Measurements from ENCODE around the gene ABCC6.
"Not testable (repeated sequence)": the region's sequence is repeated elsewhere in the genome, so short reads cannot be mapped to it uniquely, and the experiment has no call there.

DNA sequence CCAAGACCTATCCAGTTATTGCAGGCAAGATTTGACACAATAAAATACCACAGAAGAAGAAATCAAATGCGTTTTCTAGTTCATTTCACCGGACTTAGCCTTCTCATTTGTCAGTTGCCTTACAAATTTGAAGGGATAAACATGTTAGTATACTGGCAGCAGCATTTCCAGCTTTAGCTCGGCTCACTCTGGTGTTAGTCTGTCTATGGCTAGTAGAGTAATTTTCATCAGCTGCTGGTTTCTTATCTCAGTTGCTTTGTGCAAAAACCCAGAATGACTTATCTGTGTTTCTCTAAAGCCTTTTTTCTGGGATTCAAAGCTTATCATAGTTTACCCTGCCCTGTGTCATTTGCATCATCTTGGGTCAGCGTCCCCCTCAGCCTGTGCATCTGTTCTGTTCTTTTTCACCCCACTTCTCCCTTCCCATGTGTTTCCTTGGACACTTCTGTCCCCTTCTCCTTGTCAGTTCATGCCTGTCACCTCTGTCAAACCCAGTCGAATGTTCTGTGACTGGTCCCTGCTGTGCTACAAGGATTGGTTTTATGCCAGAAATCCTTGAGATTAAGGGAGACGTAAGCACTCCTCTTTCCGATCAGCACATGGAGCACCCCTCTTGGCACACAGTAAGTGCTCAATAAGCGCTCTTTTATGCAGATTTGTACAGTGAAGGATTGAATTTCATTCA is 23.4 kb upstream of the ABCC6 start:
- not testable (repeated sequence) for TF ChIP-seq POLR2A, EP300 (IDR thresholded peaks at IDR 0.05)
- TF ChIP-seq, protein P1, sequence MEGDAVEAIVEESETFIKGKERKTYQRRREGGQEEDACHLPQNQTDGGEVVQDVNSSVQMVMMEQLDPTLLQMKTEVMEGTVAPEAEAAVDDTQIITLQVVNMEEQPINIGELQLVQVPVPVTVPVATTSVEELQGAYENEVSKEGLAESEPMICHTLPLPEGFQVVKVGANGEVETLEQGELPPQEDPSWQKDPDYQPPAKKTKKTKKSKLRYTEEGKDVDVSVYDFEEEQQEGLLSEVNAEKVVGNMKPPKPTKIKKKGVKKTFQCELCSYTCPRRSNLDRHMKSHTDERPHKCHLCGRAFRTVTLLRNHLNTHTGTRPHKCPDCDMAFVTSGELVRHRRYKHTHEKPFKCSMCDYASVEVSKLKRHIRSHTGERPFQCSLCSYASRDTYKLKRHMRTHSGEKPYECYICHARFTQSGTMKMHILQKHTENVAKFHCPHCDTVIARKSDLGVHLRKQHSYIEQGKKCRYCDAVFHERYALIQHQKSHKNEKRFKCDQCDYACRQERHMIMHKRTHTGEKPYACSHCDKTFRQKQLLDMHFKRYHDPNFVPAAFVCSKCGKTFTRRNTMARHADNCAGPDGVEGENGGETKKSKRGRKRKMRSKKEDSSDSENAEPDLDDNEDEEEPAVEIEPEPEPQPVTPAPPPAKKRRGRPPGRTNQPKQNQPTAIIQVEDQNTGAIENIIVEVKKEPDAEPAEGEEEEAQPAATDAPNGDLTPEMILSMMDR (IDR thresholded peaks at IDR 0.05), result not testable (repeated sequence)

All from ovary (tissue), 3 donors.